ENCODE data around the gene KLF6.

DNA sequence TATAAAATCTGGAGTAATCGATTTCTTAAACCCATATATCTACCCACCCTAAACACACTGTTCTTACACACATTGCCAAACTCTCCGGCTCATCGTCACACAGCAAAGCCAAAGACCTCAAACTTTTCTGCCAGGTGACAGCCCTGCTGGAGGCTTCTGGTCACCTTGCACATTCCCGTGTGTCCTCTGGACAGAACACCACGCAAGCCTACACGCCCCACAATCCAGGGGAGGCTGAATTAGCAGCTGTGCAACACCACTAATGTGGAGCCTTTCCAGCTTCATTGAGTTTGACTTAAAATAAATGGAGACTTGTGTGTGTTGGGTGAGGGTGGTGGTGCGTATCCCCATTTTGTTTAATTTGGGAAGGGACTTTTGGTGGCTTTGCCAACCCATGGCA lies 38.4 kb downstream of the KLF6 start:
- TF ChIP-seq, protein P1, sequence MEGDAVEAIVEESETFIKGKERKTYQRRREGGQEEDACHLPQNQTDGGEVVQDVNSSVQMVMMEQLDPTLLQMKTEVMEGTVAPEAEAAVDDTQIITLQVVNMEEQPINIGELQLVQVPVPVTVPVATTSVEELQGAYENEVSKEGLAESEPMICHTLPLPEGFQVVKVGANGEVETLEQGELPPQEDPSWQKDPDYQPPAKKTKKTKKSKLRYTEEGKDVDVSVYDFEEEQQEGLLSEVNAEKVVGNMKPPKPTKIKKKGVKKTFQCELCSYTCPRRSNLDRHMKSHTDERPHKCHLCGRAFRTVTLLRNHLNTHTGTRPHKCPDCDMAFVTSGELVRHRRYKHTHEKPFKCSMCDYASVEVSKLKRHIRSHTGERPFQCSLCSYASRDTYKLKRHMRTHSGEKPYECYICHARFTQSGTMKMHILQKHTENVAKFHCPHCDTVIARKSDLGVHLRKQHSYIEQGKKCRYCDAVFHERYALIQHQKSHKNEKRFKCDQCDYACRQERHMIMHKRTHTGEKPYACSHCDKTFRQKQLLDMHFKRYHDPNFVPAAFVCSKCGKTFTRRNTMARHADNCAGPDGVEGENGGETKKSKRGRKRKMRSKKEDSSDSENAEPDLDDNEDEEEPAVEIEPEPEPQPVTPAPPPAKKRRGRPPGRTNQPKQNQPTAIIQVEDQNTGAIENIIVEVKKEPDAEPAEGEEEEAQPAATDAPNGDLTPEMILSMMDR (conservative IDR thresholded peaks at IDR 0.05 in 1 of 2, IDR thresholded peaks at IDR 0.05 in 1 of 2; ENCODE audit: low read depth in 1 of 2, low read length in 2 of 2): no peak
- no peak for TF ChIP-seq EZH2 (IDR thresholded peaks at IDR 0.05; ENCODE audit: low read length, missing control alignments)

All from fibroblast of lung (primary cell).